ENCODE data around the gene PGLYRP2. TPM values are rescaled to one million over a fixed set of nuclear protein-coding genes. Genes with fewer than 3 reads are reported as not detected.

Gene PGLYRP2
- total RNA-seq, 8 experiments from 2014 or later, result 0.17 to 0.59 (median 0.32) TPM; not detected in 4

GRCh38 chr19:15428956-15429824 is 50.1 kb downstream of the PGLYRP2 start:
- ATAC-seq (replicated peaks in 6 of 8), result no peak
- in situ Hi-C loops (cut with MboI; ENCODE audit: low pct_unique_long_range_greater_than_20kb in 2 of 9, low sequenced_read_pairs in 9 of 9, unreplicated experiment in 9 of 9), result no loop called here
- H3K4me3 ChIP-seq, result no peak overlapping the region
- H3K27ac ChIP-seq, result no peak overlapping the region
- no CpG with 5 or more reads among the region's 22 CpGs for WGBS, 10 experiments
- H3K4me1 ChIP-seq (replicated peaks in 1 of 2), result peaks cover 9 to 10% of the 10 kb centered on the region in 2 donors

- in situ Hi-C loops (cut with MboI; ENCODE audit: low pct_unique_long_range_greater_than_20kb in 2 of 9, low sequenced_read_pairs in 9 of 9, unreplicated experiment in 9 of 9), result no loop called here
- 93% methylated on average over 6 of the region's 35 CpGs; no CpG with 5 or more reads in 9 of the 10 experiments for WGBS, 10 experiments
- ATAC-seq (replicated peaks in 6 of 8), result no peak
- no peak overlapping the region for H3K27ac ChIP-seq
- H3K4me1 ChIP-seq (replicated peaks in 1 of 2), result peaks cover 9 to 10% of the 10 kb centered on the region in 2 donors
- no peak overlapping the region for H3K4me3 ChIP-seq
Observed at GRCh38 chr19:15427991-15428471, 51.3 kb downstream of the PGLYRP2 start.

- Histone ChIP-seq H3K4me3 (no peak overlapping the region), H3K4me1 (replicated peaks in 1 of 2) (peaks cover 9 to 10% of the 10 kb centered on the region in 2 donors), H3K27ac (no peak overlapping the region)
- in situ Hi-C loops (cut with MboI; ENCODE audit: low pct_unique_long_range_greater_than_20kb in 2 of 9, low sequenced_read_pairs in 9 of 9, unreplicated experiment in 9 of 9), result no loop called here
- no peak for ATAC-seq (replicated peaks in 6 of 8)
- WGBS, 10 experiments, result 97% methylated on average over 12 to 14 of the region's 25 CpGs; no CpG with 5 or more reads in 8 of the 10 experiments
Observed at GRCh38 chr19:15427350-15427700, 52.0 kb downstream of the PGLYRP2 start.

- peak in 1 of 8 experiments; percentile 11 for ATAC-seq (replicated peaks in 6 of 8)
- Histone ChIP-seq H3K4me1 (replicated peaks in 1 of 2) (peaks cover 9% of the 10 kb centered on the region in 2 donors), H3K27ac (no peak overlapping the region), H3K4me3 (no peak overlapping the region)
- in situ Hi-C loops (cut with MboI; ENCODE audit: low pct_unique_long_range_greater_than_20kb in 2 of 9, low sequenced_read_pairs in 9 of 9, unreplicated experiment in 9 of 9), result no loop called here
- 20 to 86% (median 71%) methylated on average over 1 to 9 of the region's 16 CpGs; no CpG with 5 or more reads in 5 of the 10 experiments for WGBS, 10 experiments
Observed at GRCh38 chr19:15426485-15427349, 52.6 kb downstream of the PGLYRP2 start.

GRCh38 chr19:15425321-15425950 is 53.9 kb downstream of the PGLYRP2 start:
- no peak overlapping the region for H3K4me3 ChIP-seq
- H3K4me1 ChIP-seq (replicated peaks in 1 of 2), result no peaks in the 10 kb centered on the region
- H3K27ac ChIP-seq, result no peak overlapping the region
- peak in 1 of 8 experiments; percentile 6 for ATAC-seq (replicated peaks in 6 of 8)
- in situ Hi-C loops (cut with MboI; ENCODE audit: low pct_unique_long_range_greater_than_20kb in 2 of 9, low sequenced_read_pairs in 9 of 9, unreplicated experiment in 9 of 9), result no loop called here
- WGBS, 10 experiments, result 94 to 95% methylated on average over 3 to 4 of the region's 36 CpGs; no CpG with 5 or more reads in 8 of the 10 experiments

- H3K4me3 ChIP-seq, result no peak overlapping the region
- no peak overlapping the region for H3K27ac ChIP-seq
- 90 to 100% (median 91%) methylated on average over 2 to 10 of the region's 38 CpGs; no CpG with 5 or more reads in 7 of the 10 experiments for WGBS, 10 experiments
- in situ Hi-C loops (cut with MboI; ENCODE audit: low pct_unique_long_range_greater_than_20kb in 2 of 9, low sequenced_read_pairs in 9 of 9, unreplicated experiment in 9 of 9), result loop anchor here in 1 of 9 experiments (25.0 kb wide), 1 partner anchor 763 kb away; the partner anchor contains the start of genes AP1M1 and FAM32A
- no peaks in the 10 kb centered on the region for H3K4me1 ChIP-seq (replicated peaks in 1 of 2)
- ATAC-seq (replicated peaks in 6 of 8), result peak in 3 of 8 experiments; percentile 9 to 15 (median 12)
Observed at GRCh38 chr19:15424692-15425272, 54.5 kb downstream of the PGLYRP2 start.

- H3K27ac ChIP-seq, result no peak overlapping the region
- no peak for ATAC-seq (replicated peaks in 6 of 8)
- peaks cover 0 to 4% of the 10 kb centered on the region in 2 donors for H3K4me1 ChIP-seq (replicated peaks in 1 of 2)
- no CpG with 5 or more reads among the region's 13 CpGs for WGBS, 10 experiments
- H3K4me3 ChIP-seq, result no peak overlapping the region
- in situ Hi-C loops (cut with MboI; ENCODE audit: low pct_unique_long_range_greater_than_20kb in 2 of 9, low sequenced_read_pairs in 9 of 9, unreplicated experiment in 9 of 9), result loop anchor here in 1 of 9 experiments (25.0 kb wide), 1 partner anchor 763 kb away; the partner anchor contains the start of genes AP1M1 and FAM32A
Observed at GRCh38 chr19:15424121-15424520, 55.2 kb downstream of the PGLYRP2 start.

- WGBS, 10 experiments, result 100% methylated on average over 1 of the region's 6 CpGs; no CpG with 5 or more reads in 8 of the 10 experiments
- in situ Hi-C loops (cut with MboI; ENCODE audit: low pct_unique_long_range_greater_than_20kb in 2 of 9, low sequenced_read_pairs in 9 of 9, unreplicated experiment in 9 of 9), result loop anchor here in 1 of 9 experiments (25.0 kb wide), 1 partner anchor 764 kb away; the partner anchor contains the start of genes AP1M1 and FAM32A
- Histone ChIP-seq H3K4me3 (no peak overlapping the region), H3K4me1 (replicated peaks in 1 of 2) (peaks cover 0 to 4% of the 10 kb centered on the region in 2 donors), H3K27ac (no peak overlapping the region)
- ATAC-seq (replicated peaks in 6 of 8), result no peak
Observed at GRCh38 chr19:15423130-15423529, 56.2 kb downstream of the PGLYRP2 start.

- in situ Hi-C loops (cut with MboI; ENCODE audit: low pct_unique_long_range_greater_than_20kb in 2 of 9, low sequenced_read_pairs in 9 of 9, unreplicated experiment in 9 of 9), result loop anchor here in 1 of 9 experiments (25.0 kb wide), 1 partner anchor 765 kb away; the partner anchor contains the start of genes AP1M1 and FAM32A
- 40 to 92% (median 81%) methylated on average over 2 to 5 of the region's 22 CpGs; no CpG with 5 or more reads in 6 of the 10 experiments for WGBS, 10 experiments
- Histone ChIP-seq H3K27ac (no peak overlapping the region), H3K4me1 (replicated peaks in 1 of 2) (peaks cover 2 to 4% of the 10 kb centered on the region in 2 donors), H3K4me3 (no peak overlapping the region)
- ATAC-seq (replicated peaks in 6 of 8), result no peak
Observed at GRCh38 chr19:15422296-15423075, 56.8 kb downstream of the PGLYRP2 start.

GRCh38 chr19:15421721-15422260 is 57.5 kb downstream of the PGLYRP2 start:
- peaks cover 8 to 11% of the 10 kb centered on the region in 2 donors for H3K4me1 ChIP-seq (replicated peaks in 1 of 2)
- WGBS, 10 experiments, result 60 to 100% (median 84%) methylated on average over 2 to 12 of the region's 15 CpGs; no CpG with 5 or more reads in 3 of the 10 experiments
- ATAC-seq (replicated peaks in 6 of 8), result no peak
- no peak overlapping the region for H3K4me3 ChIP-seq
- H3K27ac ChIP-seq, result no peak overlapping the region
- in situ Hi-C loops (cut with MboI; ENCODE audit: low pct_unique_long_range_greater_than_20kb in 2 of 9, low sequenced_read_pairs in 9 of 9, unreplicated experiment in 9 of 9), result loop anchor here in 1 of 9 experiments (25.0 kb wide), 1 partner anchor 766 kb away; the partner anchor contains the start of genes AP1M1 and FAM32A

- Histone ChIP-seq H3K4me1 (replicated peaks in 1 of 2) (peaks cover 8 to 12% of the 10 kb centered on the region in 2 donors), H3K4me3 (no peak overlapping the region), H3K27ac (no peak overlapping the region)
- WGBS, 10 experiments, result 69 to 92% (median 85%) methylated on average over 2 to 7 of the region's 12 CpGs; no CpG with 5 or more reads in 5 of the 10 experiments
- in situ Hi-C loops (cut with MboI; ENCODE audit: low pct_unique_long_range_greater_than_20kb in 2 of 9, low sequenced_read_pairs in 9 of 9, unreplicated experiment in 9 of 9), result loop anchor here in 1 of 9 experiments (25.0 kb wide), 1 partner anchor 766 kb away; the partner anchor contains the start of genes AP1M1 and FAM32A
- no peak for ATAC-seq (replicated peaks in 6 of 8)
Observed at GRCh38 chr19:15421136-15421695, 58.1 kb downstream of the PGLYRP2 start.

Measured in motor neuron (in vitro differentiated cells).